ENCODE results near the gene SLC25A48.

- TF ChIP-seq CTCF (IDR thresholded peaks at IDR 0.05) (no peak), POLR2A (IDR thresholded peaks at IDR 0.05) (no peak)
These were observed 70.7 kb downstream of the SLC25A48 start for GRCh38 chr5:135905144-135905543.

All from heart left ventricle (tissue), 13 donors.